GM18511 (cell line): Measurements from ENCODE around the gene KCTD12.

Source experiments
- ATAC-seq: cut with Tn5 transposase; IDR thresholded peaks from one replicate; pipeline ENCODE4 v1.9.1; 2021; ENCODE audit warnings: mild to moderate bottlenecking, moderate library complexity; ENCODE audit not compliant: unreplicated experiment

KCTD12 gene

GRCh38 chr13:76860706-76861105 lies 25.5 kb downstream of the KCTD12 start:
- no peak for ATAC-seq

GRCh38 chr13:76854894-76855293 lies 31.3 kb downstream of the KCTD12 start:
- ATAC-seq, result no peak

GRCh38 chr13:76853921-76854608 lies 32.1 kb downstream of the KCTD12 start:
- ATAC-seq, result no peak

- no peak for ATAC-seq
Measured at GRCh38 chr13:76853481-76853880, 32.7 kb downstream of the KCTD12 start.

GRCh38 chr13:76852986-76853385 lies 33.2 kb downstream of the KCTD12 start:
- no peak for ATAC-seq

GRCh38 chr13:76851961-76852360 lies 34.2 kb downstream of the KCTD12 start:
- no peak for ATAC-seq

GRCh38 chr13:76849493-76849892 lies 36.7 kb downstream of the KCTD12 start:
- no peak for ATAC-seq

- ATAC-seq, result no peak
Measured at GRCh38 chr13:76848596-76848995, 37.6 kb downstream of the KCTD12 start.

- ATAC-seq, result no peak
Measured at GRCh38 chr13:76846363-76846762, 39.8 kb downstream of the KCTD12 start.

- no peak for ATAC-seq
Measured at GRCh38 chr13:76845865-76846264, 40.3 kb downstream of the KCTD12 start.

- ATAC-seq, result no peak
Measured at GRCh38 chr13:76845367-76845766, 40.8 kb downstream of the KCTD12 start.

GRCh38 chr13:76837801-76838200 lies 48.4 kb downstream of the KCTD12 start:
- ATAC-seq, result no peak

- ATAC-seq, result no peak
Measured at GRCh38 chr13:76836311-76836710, 49.9 kb downstream of the KCTD12 start.

- no peak for ATAC-seq
Measured at GRCh38 chr13:76833441-76833954, 52.7 kb downstream of the KCTD12 start.

- ATAC-seq, result no peak
Measured at GRCh38 chr13:76832258-76832988, 53.8 kb downstream of the KCTD12 start.

- no peak for ATAC-seq
Measured at GRCh38 chr13:76830805-76831204, 55.4 kb downstream of the KCTD12 start.
